Heart left ventricle (tissue), 13 donors: ENCODE data around the gene DTX4.

Source experiments
- POLR2A ChIP-seq, 2 donors: fragments of 450-650 bp; IDR thresholded peaks; one replicate each; pipeline ENCODE4 v1.6.1; 2017; ENCODE audit warnings: antibody characterized with exemption in 2 of 2, mild to moderate bottlenecking in 2 of 2, moderate library complexity in 2 of 2
- TF ChIP-seq, protein P1 (sequence below), 12 donors: fragments of 200-600 bp; sonication (generic) in 4 of 12; IDR thresholded peaks; one replicate each; pipeline versions ENCODE4 v1.5.0 to v1.8.0; 2018 to 2022; ENCODE audit warnings: antibody characterized with exemption in 12 of 12, mild to moderate bottlenecking in 5 of 12
- donor health status: ischemic (EF 13 %, LVEDD 7.1; RV severe dilation, severe dysfunction).
- donor health status: DM: no; HTN: yes; CAD: no.
- donor health status: DM: no; HTN: no; CAD: no.
- donor health status: ischemic (EF 25% LVEDD 6.9; RV normal size, moderate dysfunction).
- donor health status: ischemic (EF 25% LVEDD 5.7; RV mildly dilated, moderate dysfunction).
- donor health status: ischemic (EF 35%, LVEDD 5.7; RV mildly dilated, moderate dysfunction).
- donor health status: nonischemic (EF 11% LVEDD 7.7; RV severe dilation, severe dysfunction).
- donor health status: DM: yes; HTN: yes; CAD: no.
- donor health status: PGD.
- donor health status: ischemic (EF 29% LVEDD 5.4; RV normal size, mild dysfunction).
- donor health status: nonischemic (EF 23%, LVEDD 6.1; RV moderate dilation, normal function).

DNA sequence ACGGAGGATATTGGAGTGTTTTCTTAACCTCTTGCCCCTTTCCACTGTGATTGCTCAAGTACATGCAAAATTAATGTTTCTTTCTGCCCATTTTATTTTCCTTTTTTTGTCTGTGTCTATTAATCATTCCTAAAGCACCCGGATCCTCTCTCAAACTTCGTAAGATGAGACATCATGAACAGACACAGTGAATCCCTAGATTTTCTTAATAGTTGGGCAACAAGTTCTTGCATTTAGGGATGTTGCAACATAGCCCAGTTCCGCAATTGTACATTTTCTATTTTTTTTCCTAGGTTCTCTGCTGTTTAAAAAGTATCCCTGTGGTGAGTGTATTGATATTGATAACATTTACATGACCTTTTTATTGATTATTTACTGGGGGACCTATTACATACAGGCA, 26.4 kb upstream of the DTX4 start:
- TF ChIP-seq, protein P1, sequence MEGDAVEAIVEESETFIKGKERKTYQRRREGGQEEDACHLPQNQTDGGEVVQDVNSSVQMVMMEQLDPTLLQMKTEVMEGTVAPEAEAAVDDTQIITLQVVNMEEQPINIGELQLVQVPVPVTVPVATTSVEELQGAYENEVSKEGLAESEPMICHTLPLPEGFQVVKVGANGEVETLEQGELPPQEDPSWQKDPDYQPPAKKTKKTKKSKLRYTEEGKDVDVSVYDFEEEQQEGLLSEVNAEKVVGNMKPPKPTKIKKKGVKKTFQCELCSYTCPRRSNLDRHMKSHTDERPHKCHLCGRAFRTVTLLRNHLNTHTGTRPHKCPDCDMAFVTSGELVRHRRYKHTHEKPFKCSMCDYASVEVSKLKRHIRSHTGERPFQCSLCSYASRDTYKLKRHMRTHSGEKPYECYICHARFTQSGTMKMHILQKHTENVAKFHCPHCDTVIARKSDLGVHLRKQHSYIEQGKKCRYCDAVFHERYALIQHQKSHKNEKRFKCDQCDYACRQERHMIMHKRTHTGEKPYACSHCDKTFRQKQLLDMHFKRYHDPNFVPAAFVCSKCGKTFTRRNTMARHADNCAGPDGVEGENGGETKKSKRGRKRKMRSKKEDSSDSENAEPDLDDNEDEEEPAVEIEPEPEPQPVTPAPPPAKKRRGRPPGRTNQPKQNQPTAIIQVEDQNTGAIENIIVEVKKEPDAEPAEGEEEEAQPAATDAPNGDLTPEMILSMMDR (IDR thresholded peaks at IDR 0.05) = no peak
- no peak for TF ChIP-seq POLR2A (IDR thresholded peaks at IDR 0.05)
